GF-D8 (cell line): ENCODE data around the gene MAPKAP1.

Experiments used
- DNase-seq: peaks from one replicate; lab custom pipeline; 2025; lab: John Stamatoyannopoulos, UW

Gene MAPKAP1

DNA sequence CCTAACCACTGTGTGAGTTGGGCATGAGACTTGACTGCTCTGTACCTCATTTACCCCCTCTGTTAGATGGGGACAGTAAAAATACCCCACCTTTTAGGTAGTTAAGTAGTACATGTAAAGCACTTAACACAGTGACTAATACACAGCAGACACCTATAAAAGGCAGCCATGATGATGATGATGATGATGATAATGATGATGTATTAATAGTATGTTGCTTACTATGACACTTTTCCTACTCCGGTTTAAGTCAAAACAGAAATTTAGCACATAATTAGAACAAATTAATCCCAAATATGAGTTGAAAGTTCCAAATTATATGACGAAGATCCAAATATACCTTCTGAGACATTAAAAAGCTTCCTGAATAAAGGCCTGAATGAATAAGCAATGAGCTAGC lies 223.3 kb downstream of the MAPKAP1 start:
- no peak for DNase-seq

DNA sequence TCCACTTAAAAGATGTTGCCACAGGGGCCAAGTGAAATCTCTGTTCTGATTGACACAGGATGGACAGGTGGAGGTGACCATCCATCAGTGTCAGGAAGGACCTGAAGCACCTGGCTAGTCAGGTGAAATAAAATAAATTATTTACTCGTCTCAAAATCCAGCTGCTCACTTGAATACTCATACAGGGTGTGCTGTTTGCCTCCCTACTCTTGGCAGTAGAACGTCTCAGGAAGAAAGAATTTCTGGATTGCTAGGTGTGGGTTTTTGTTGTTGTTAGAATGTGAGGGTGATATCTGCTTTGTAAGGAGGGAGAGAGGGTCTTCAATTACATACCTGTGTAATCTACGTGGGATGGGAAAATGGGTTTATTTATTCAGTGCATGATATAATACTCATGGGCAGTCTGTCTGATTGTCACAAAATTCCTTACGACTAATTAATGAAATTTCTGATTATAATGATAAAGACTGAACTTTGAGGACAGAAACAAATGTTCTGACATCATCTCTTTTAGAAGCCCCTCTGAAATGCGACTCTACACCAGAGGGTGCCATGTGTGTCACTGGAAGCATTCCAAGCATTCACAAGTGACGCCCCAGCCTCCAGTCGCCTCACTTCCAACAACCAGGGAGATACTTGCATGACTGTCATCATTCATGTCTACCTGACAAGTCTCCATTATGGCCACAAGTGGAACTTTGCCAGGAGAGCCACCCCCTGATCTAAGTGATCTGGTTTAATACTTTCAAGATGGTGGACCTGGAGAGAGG lies 227.0 kb downstream of the MAPKAP1 start:
- DNase-seq = no peak

DNA sequence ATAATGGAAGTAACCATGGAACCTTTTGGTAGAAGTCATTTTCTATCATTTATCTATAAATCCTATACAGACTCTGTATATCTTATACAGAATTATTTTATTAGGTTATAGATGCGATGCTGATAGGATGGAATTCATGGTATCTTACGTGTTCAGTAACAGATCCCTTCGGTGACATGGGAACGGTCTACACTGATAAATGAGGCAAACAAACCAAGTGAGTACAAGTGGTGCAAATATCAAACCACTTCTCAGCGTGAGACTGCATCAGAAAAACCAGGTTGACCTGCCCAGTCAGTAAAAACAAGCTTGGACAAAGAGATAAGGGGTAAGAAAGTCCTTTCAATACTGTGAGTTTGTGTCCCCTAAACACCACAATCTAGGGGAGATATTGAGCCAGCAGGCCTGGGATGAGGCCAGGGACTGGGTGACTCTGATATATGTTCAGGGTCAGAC lies 229.9 kb downstream of the MAPKAP1 start:
- no peak for DNase-seq

DNA sequence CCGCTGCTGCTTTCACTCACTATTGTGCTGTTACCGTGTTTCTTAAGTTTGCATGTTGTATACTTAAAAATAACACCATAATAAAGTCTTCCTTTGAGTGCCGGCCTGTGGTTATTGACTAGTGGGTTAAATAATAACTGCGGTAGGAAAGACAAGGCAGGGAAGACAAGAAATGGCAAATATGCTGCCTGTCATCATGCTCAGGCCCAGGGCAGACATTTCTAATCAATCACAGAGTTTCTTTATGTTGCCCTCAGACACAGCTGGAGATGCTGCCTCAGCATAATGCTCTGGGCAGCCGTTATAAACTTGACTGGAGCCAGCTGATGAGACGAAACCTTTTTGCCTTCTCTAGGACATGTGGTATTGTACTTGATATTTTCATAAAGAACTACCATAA lies 230.4 kb downstream of the MAPKAP1 start:
- no peak for DNase-seq

DNA sequence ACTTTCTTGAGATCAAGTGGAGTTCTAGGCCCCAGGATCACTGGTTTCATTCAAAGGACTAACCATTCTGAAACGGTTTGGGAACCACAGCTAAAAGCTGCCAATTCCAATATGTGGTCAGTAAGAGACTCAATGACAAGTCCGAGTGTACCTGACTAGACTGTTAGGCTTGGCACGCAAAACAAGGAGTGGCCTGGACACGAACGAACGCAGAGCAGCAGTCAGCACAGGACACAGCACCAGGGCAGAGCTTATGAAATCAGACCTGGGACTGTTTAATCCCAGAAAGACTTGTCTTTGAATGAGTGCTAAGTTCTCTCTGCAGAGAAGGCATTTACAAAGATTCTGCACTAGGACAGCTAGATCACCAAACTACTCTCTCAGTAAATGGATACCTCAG lies 231.6 kb downstream of the MAPKAP1 start:
- no peak for DNase-seq

DNA sequence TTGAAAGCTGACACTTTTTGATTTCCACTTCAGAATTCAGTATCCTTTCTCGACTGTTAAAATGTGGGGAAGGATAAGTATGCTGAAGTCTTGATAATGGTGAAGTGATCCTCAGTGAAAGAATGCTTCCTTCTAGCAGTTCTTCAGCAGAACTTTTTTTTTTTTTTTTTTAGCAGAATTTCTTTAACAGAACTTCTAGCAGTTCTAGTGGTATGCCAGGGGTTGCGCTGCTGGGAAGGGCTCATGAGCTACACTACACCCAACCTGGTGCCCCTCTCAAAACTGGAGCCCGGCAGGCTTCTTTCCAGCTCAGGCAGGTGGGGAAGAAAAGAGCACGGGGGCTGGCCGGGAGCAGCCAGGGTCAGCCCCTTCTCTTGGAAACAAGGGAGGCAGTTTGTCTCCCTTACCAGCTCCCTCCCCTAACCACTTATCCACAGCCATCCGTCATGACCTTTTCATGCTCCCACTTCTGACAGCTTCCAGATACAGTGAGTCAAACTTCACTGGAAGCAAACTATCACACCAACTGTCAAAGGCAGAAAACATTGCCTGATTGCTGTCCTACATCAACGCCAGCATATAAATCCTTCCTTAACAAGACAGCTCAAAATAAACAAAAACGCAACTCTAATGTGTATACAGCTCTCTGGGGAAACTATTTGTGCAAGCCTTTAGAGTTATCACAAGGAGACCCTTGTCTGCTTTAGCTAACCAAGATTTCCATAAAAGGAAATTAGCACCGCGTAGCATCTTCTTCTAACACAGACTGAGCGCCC lies 233.9 kb downstream of the MAPKAP1 start:
- DNase-seq = no peak

DNA sequence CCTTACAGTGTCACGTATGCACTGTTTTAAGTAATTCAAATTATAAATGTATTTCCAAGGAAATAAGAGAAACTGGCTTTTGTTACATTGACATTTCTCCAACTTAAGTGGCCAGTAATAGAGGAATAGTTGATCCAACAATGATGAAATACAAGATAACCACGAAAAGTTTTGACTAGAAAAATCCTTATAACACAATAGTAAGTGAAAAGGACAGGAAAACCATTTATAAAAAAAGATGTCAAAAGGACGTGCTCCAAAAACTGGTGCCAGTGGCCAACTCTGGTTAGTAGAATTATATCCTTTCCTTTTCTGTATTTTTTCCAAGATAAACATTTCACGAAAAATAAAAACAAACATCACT lies 234.5 kb downstream of the MAPKAP1 start:
- DNase-seq = no peak

DNA sequence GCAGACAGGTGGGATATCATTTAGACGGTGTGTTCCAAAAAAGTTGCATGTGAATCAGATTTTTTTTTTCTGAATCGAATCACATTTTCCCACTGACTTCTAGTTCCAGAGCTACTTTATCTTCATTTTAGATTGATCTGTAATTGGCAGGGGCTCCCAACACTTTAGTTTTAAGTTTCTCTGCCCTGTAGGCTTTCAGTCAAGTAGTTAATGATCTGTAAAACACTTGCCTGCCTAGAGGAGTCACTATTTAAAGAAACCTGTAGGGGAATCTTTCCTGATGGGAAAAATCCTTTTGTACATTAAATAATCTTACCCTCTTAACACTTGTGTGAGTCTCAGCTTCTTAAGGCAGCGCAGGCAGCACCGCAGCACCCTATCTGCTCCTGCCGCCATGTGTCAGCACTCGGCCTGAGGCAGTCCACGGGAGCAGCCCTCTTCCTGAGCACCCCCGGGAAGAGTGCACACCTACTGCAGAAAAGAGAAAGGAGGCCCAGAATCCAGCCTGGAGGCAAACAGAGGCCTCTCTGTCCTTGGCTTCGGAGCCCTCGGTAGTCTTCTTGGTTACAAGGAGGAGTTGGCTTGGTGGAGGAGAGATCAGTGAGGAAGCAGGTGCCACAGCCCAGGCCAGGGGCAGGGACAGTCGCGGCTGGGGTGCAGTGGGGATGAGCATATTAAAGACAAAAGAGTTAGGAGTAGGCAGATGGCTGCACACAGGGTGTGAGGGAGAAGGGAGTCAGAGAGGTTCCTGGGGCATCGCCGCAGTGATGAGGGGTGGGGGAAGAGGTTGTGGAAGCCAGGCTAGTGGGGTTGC lies 236.0 kb downstream of the MAPKAP1 start:
- no peak for DNase-seq

DNA sequence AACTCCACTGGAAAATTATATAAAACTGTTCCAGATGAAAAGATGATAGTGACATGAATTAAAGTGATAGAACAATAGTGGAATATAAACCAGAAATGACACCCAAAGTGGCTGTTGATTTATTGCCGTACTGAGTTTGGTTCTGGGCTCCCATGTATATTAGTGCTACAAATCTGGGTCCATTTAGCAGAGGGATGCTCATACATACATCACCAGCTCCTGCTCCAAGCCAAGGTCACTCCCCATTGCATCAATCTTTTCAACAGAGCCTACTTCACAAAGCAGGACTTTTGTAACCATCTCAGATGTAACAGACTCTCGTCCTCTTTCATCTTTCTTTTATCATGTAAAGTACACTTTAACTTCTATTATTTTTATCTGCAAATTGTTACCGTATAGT lies 236.8 kb downstream of the MAPKAP1 start:
- DNase-seq = no peak

DNA sequence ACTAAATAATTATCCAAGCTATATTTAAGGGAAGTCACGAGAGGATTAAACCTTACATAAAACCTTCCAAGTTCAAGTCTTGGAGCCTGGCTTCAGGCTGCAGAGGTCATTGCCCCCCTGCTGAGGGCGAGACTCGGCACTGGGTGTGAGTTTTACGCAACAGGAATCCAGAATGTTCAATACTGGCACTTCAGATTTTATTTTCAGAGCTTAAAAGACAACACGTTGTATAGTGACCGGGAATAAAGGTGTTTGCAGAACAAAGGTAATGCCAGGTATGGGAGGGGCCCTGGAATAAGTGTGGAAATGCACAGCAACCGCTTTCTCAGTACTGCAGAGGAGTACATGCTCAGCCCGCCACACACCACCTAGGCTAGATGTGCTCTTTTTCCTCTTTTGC lies 238.4 kb downstream of the MAPKAP1 start:
- DNase-seq = no peak

DNA sequence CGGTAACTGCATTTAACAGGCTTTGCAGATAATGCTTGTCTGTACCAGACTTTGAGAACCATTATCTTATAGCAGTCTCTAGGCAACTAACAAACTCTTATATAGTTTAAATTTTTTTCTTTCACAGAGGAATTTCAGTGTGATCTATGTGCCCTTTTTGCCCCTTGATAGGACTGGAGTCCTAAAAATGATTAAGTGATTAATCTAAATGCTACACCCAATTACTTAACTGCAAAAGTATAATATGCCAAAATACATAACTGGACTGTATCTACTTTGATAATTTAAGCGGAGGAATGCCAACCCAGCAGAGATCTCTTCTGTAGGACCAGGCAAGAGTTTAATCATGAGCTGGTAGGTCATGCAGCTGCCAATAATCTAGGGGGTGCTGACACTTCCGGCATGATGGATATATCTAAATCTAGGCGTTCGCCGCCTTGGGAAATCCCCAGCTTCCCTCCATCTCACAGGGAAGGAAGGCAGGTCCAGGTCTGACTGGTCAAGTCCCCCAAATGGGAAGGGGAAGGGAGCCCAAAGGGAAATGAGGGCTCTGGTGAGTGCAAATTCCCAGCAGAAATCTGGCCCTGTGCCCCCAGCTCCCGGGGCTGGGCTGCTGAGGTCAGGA lies 239.8 kb downstream of the MAPKAP1 start:
- DNase-seq = no peak

DNA sequence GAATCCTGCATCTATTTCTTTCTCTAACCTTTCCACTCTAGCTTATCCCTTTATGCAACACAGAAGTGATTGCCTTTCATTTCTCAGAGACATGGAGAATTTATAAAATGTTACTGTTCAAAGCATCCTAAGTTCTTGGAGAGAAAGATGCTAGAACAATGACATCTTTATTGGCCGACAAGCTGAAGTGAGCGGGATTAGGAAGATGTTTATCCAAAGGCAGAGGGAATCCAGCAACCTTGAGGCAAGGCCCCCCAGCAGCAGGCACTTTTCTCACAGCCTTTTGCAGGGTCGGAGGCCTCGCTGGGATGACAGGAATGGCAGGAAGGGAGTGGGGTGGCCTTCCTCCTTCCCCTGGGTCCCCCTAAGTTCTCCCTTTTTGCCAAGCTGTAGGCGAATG lies 240.6 kb downstream of the MAPKAP1 start:
- no peak for DNase-seq

DNA sequence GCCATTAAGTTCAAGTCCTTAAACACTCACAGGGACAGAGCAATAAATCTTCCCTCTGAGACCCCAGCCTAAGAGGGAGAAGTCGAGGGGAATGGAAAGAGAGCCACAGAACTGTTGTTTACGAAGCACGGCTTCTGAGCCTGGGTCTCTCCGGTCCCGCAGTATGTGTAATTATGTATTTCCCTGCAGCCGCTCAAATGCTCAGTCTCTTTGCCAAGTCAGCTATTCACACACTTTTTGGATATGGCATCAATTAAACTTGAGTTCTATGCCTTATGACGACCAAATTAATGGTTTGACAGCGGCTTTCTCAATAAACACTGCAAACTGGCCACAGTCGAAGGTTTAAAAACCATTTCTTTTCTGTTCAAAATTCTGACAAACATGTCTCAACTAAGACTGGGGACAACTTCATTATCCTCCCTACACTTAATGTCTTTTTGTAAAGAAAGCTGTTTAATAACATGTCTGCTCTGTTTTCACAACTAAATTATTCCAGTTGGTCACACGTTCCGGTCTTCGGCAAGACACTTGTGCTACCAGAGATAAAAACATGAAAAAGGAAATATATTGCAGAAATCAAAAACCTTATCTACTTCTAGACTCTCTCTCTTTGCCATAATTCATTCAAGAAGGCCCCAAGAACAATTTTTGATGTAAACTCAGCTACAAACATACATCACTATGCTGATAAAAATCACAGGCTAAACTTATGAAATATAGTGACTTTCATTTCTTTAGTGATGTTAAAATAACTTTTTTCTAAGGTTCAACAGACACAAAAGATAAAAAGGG lies 242.2 kb downstream of the MAPKAP1 start:
- no peak for DNase-seq

DNA sequence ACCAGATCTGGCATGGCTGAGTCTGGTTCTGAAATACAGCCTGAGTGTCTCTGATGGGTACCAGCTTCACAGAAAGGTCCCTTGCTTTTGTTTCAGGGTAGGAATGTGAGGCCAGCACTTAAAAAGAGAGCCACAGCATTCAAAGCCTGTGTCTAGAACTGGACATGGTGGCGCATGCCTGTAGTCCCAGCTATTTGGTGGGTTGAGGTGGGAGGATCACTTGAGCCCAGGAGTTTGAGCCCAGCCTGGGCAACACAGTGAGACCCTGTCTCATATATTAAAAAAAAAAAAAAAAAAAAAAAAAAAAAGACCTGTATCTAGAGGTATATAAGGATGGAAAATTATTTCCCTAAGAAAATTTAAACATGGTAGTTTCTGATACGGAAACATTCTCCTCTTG lies 243.1 kb downstream of the MAPKAP1 start:
- no peak for DNase-seq

DNA sequence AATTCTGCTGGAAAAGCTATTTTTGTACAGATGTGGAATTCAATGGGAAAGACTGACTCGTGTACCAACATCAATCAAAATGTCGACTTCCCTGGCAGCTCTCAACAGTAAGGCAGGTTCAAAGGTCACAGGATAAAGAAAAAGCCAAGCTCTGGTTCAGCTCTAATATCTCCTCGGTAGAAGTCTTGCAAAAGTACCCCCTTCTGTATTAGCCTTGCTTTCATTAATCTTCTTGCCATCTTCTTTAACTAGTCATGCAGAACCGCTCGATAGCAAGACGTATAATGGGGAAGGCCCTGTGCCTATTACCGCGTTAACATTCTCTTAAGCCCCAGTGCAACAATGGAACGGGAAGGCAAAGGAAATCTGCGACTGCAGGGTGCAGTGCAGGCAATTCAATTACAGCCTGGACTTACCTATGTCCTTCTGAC lies 244.1 kb downstream of the MAPKAP1 start:
- DNase-seq = no peak

DNA sequence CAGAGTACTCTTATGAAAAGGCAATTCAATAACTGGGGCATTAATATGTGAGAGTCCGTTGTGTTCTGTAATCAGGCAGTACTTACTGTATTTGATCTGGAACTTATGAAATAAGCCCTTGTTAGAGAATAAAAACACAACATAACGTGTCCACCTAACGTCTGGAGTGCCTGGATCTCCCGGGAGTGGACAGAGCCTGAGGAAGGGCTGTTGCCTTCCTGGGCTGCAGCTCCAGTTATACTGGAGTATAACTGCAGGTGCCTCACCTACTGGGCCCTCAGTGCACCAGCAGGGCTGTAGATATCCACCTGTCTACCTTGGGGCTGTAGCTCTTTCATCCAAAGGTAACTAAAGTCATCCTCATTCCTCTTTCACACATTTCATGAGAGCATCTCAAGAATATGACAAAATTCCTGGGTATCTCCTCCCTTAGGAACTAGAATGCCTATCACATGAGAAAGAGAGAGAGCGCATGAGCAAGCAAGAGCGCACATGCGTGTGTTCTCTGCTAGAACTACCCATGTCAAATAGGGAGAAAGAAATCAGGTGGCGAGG lies 245.3 kb downstream of the MAPKAP1 start:
- no peak for DNase-seq

DNA sequence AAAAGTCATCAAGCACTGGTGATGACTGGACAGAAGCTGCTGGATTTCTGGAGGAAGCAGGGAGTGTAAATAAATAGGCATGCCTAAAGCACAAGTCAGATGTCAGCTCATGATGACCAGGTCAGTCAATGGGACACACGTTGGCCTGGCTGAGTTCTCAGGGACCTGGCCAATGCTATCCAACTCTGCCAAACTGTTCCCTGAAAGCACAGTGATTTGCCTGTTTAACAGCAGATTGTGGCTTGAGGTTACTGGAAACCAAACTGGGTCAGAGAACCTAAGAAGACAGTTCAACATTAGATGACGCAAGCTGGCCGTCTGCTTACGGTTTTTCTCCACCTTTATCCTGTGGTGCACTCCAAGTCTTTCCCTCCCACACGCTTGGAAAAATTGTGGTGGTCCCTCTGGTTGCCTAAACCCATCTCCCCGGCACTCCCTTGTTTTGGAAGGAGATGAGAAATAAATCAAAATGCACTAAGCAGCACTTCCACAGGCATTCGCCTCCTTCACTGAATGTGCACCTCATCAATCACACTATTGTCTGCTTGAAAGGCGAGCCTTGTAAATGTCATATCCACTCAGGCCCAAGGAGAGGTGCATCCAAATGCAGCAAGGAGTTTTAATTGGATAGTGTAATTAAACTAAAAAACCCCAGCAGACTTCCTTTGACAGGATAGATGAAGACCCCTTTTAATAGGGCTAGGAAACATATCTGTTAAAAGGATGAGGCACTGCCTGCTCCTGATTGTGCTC lies 245.9 kb downstream of the MAPKAP1 start:
- no peak for DNase-seq

DNA sequence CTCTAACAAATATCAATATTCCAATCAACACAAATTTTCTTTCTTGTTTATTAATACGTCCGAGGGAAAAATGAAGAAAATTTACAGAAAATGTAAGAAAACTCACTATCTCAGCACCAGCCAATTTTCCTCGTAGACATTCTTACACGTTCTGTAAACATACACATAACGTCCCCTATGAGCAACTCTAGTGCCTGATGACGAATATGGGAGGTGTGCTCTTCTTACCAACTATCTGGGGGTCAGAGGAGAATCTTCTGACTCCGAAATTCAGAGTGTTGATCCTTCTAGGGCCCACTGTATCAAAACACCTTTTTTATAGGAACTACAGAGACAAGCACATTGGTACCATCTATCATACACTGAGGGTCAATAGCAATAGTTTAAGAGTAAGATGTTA lies 246.7 kb downstream of the MAPKAP1 start:
- no peak for DNase-seq

DNA sequence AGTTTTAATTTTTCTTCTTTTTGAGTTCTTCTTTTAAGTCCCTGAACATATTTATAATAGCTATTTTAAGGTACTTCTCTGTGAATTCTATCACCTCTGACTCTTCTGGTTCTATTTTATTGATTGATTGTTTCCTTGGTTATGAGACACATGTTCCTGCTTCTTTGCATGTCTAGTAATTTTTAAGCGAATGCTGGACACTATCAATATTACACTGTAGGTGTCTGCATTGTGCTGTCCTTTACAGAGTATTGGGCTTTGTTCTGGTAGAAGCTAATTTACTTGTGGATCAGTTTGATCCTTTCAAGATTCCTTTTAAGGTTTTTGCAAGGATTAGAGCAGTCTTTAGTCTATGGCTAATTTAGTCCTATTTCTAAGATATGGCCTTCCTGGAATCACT lies 249.7 kb downstream of the MAPKAP1 start:
- no peak for DNase-seq

DNA sequence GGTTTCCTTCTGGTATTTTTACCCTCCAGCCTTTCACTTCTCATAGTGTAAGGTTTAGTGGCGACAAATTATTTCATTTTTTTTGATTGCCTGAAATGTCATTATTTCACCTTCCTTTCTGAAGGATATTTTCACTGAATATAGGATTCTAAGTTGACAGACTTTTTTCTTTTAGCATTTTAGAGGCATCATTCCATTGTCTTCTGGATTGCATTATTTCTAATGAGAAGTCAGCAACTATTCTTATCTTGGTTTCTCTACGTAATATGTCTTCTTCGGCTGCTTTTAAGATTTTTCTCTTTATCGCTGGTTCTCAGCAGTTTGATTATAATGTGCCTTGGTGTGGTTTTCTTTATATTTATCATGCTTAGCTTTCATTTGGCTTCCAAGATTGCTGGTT lies 251.1 kb downstream of the MAPKAP1 start:
- DNase-seq = no peak
